Peyer's patch (tissue), 4 donors: ENCODE results near the gene CCDC85C. TPM values are rescaled to one million over a fixed set of nuclear protein-coding genes. Genes with fewer than 3 reads are reported as not detected.

Experiments used
- DNase-seq, 3 donors: peaks; one replicate each; pipeline ENCODE4 v3.0.0-alpha.2; 2017 to 2019
- H3K27ac ChIP-seq, 4 donors: fragments of 200-600 bp; sonication (generic); one replicate each; pipeline ENCODE4 v1.5.1; 2016 to 2019
- H3K27me3 ChIP-seq, 2 donors: fragments of 200-600 bp; sonication (generic); one replicate each; pipeline ENCODE4 v1.5.1; 2019
- H3K36me3 ChIP-seq, 3 donors: fragments of 200-600 bp; sonication (generic); one replicate each; pipeline ENCODE4 v1.5.1; 2016 to 2019
- H3K4me1 ChIP-seq, 4 donors: fragments of 200-600 bp; sonication (generic); one replicate each; pipeline ENCODE4 v1.5.1; 2016 to 2019
- H3K4me3 ChIP-seq, 4 donors: fragments of 200-600 bp; sonication (generic); 1 replicate in 3 of 4; 2 replicates in 1 of 4; pipeline ENCODE4 v1.5.1; 2016 to 2019; ENCODE audit warnings: mild to moderate bottlenecking in 1 of 4
- H3K9me3 ChIP-seq, 4 donors: fragments of 200-600 bp; sonication (generic); one replicate each; pipeline ENCODE4 v1.5.1; 2016 to 2019; ENCODE audit warnings: mild to moderate bottlenecking in 1 of 4
- POLR2A ChIP-seq, 2 donors: fragments of 450-650 bp; IDR thresholded peaks; one replicate each; pipeline ENCODE4 v1.5.1; 2017; ENCODE audit warnings: antibody characterized with exemption in 2 of 2, mild to moderate bottlenecking in 2 of 2, moderate library complexity in 2 of 2
- small RNA-seq, 2 donors: library from RNA; depleted of rRNA; stranded (forward); fragments of <200 nt; gene quantifications; one replicate each; pipeline ENCODE3, GENCODE V24; 2016
- total RNA-seq, 4 donors: library from RNA; depleted of rRNA; stranded (reverse); fragments of >200 nt; gene quantifications; one replicate each; pipeline ENCODE4 v1.1.0, GENCODE V29; 2016
- TF ChIP-seq, protein P1 (sequence below), 6 experiments: fragments of 450-650 bp in 4 of 6; fragments of 200-600 bp in 2 of 6; sonication (generic) in 1 of 6; IDR thresholded peaks; one replicate each; pipeline ENCODE4 v1.5.1; 2017 to 2019; ENCODE audit warnings: antibody characterized with exemption in 6 of 6, mild to moderate bottlenecking in 3 of 6, moderate library complexity in 1 of 6

CCDC85C gene
- total RNA-seq, 4 donors from 2014 or later, result 19.8 to 98.1 (median 78.8) TPM

DNA sequence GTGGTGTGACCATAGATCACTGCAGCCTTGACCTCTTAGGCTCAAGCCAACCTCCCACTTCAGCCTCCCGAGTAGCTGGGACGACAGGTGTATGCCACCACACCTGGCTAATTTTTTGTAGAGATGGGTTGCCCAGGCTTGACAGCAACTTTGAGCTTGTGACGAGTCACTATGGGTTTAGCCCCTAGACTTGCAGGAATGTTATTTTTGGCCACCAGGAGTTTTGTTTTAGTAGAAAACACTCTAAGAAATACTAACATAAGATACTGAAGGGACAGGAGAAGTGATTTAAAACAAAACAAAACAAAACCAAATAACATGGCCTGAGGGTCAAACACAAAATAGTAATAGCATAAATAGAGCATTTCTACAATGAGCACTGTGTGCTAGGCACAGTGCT, 149.8 kb downstream of the CCDC85C start:
- Histone ChIP-seq H3K27me3 (no peaks in the 10 kb centered on the region), H3K9me3 (no peaks in the 10 kb centered on the region), H3K4me3 (no peak overlapping the region), H3K36me3 (peaks cover 0 to 92% (median 0%) of the 10 kb centered on the region in 3 donors), H3K27ac (no peak overlapping the region), H3K4me1 (no peaks in the 10 kb centered on the region)
- no peak for DNase-seq
- TF ChIP-seq POLR2A (IDR thresholded peaks at IDR 0.05), result no peak
- TF ChIP-seq, protein P1, sequence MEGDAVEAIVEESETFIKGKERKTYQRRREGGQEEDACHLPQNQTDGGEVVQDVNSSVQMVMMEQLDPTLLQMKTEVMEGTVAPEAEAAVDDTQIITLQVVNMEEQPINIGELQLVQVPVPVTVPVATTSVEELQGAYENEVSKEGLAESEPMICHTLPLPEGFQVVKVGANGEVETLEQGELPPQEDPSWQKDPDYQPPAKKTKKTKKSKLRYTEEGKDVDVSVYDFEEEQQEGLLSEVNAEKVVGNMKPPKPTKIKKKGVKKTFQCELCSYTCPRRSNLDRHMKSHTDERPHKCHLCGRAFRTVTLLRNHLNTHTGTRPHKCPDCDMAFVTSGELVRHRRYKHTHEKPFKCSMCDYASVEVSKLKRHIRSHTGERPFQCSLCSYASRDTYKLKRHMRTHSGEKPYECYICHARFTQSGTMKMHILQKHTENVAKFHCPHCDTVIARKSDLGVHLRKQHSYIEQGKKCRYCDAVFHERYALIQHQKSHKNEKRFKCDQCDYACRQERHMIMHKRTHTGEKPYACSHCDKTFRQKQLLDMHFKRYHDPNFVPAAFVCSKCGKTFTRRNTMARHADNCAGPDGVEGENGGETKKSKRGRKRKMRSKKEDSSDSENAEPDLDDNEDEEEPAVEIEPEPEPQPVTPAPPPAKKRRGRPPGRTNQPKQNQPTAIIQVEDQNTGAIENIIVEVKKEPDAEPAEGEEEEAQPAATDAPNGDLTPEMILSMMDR (IDR thresholded peaks at IDR 0.05), result no peak

DNA sequence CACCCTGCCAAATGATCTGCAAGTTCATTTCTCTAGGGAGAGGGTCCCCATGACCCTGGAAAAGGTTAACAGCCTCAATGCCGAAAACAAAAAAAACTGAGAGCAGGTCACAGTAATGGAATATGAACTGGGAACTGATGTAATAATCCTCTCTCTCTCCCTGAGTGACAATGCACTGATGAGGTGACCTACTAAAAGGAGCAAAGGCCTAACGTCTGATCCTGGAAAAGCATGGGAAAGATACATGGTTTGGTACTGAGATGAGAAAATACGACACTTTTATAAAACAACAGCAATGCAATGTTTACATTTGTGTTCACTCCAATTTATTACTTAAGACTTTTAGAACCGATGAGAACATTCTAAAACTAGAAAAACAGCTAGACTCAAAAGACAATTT, 151.0 kb downstream of the CCDC85C start:
- peaks cover 0 to 93% (median 0%) of the 10 kb centered on the region in 3 donors for H3K36me3 ChIP-seq
- no peak overlapping the region for H3K27ac ChIP-seq
- no peaks in the 10 kb centered on the region for H3K4me1 ChIP-seq
- H3K4me3 ChIP-seq, result no peak overlapping the region
- H3K27me3 ChIP-seq, result no peaks in the 10 kb centered on the region
- DNase-seq, result no peak
- no peaks in the 10 kb centered on the region for H3K9me3 ChIP-seq
- TF ChIP-seq POLR2A (IDR thresholded peaks at IDR 0.05), result no peak
- TF ChIP-seq, protein P1 (IDR thresholded peaks at IDR 0.05), result no peak

DNA sequence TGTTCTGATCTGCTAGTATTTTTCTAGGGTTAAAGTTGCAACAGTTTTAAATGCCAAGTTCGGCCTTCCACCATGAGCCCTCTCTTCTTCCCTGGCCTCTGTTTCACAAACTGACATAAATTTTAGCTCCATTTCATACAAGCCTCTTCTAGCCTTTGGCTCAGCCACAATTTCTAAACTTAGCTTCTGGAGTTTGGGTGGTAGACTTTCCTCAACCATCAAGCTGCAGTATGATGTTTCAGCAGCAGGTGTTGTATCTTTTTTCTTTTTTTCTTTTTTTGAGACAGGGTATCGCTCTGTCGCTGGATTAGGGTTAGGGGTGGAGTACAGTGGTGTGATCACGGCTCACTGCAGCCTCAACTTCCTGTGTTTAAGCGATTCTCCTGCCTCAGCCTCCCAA, 152.8 kb downstream of the CCDC85C start:
- H3K27ac ChIP-seq, result no peak overlapping the region
- TF ChIP-seq, protein P1 (IDR thresholded peaks at IDR 0.05), result no peak
- TF ChIP-seq POLR2A (IDR thresholded peaks at IDR 0.05), result no peak
- no peaks in the 10 kb centered on the region for H3K9me3 ChIP-seq
- H3K4me1 ChIP-seq, result no peaks in the 10 kb centered on the region
- peaks cover 0 to 91% (median 0%) of the 10 kb centered on the region in 3 donors for H3K36me3 ChIP-seq
- H3K27me3 ChIP-seq, result no peaks in the 10 kb centered on the region
- no peak for DNase-seq
- no peak overlapping the region for H3K4me3 ChIP-seq

DNA sequence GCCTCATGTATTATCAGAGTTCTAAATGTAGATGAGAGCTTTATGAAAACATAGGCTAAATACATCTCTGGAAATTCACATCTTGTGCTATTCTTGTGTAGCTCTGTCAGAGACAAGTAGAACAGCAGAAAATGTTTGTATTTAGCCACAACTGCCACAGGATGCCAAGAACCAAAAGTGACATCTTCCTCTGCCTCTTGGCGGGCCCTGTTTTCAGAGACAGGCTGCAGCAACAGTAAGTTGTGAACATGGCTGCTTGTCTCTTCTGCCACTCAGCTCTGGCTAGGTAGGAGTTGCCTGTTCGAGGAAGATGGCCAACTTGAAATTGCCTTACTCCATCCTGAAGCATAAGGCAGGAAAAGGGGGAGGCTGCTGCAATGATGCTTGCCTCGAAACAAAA, 153.7 kb downstream of the CCDC85C start:
- no peak for DNase-seq
- Histone ChIP-seq H3K9me3 (no peaks in the 10 kb centered on the region), H3K4me3 (no peak overlapping the region), H3K36me3 (peaks cover 0 to 82% (median 0%) of the 10 kb centered on the region in 3 donors), H3K27ac (no peak overlapping the region), H3K4me1 (no peaks in the 10 kb centered on the region), H3K27me3 (no peaks in the 10 kb centered on the region)
- no peak for TF ChIP-seq POLR2A (IDR thresholded peaks at IDR 0.05)
- TF ChIP-seq, protein P1 (IDR thresholded peaks at IDR 0.05), result no peak

Small RNA genes lying within 50 kb of the gene (small RNA-seq; reads per million reads assigned to genes)
- gene RF00019, result 0 reads per million in 2 donors

Other genes starting within 250 kb of the CCDC85C start
- gene SETD3, start 123.3 kb downstream of the CCDC85C start, total RNA-seq, result 100 to 1,000 TPM in 1 of 4 donors, 10 to 100 TPM in 3; 61.9 to 120 (median 68.8) TPM
- 10 to 100 TPM; 25.7 to 61.9 (median 37.0) TPM for gene CCNK, start 122.8 kb downstream of the CCDC85C start, total RNA-seq
- gene HHIPL1, start 40.9 kb upstream of the CCDC85C start, total RNA-seq, result 1 to 10 TPM in 2 of 4 donors, under 1 TPM in 2; 0.88 to 2.5 (median 1.0) TPM
- 1 to 10 TPM in 1 of 4 donors, under 1 TPM in 1, not detected in 2; 0.13 to 2.5 TPM for gene CYP46A1, start 80.1 kb upstream of the CCDC85C start, total RNA-seq
- 10 to 100 TPM; 12.3 to 32.2 (median 18.9) TPM for gene EML1, start 189.2 kb upstream of the CCDC85C start, total RNA-seq